GM10847 (cell line): ENCODE results near the gene ITGB6.

ENCODE experiments used
- POLR2A ChIP-seq: IDR thresholded peaks from 2 replicates; pipeline ENCODE4 v1.6.1; 2011; ENCODE audit not compliant: insufficient read length; ENCODE audit errors: extremely low read depth

Gene ITGB6

DNA sequence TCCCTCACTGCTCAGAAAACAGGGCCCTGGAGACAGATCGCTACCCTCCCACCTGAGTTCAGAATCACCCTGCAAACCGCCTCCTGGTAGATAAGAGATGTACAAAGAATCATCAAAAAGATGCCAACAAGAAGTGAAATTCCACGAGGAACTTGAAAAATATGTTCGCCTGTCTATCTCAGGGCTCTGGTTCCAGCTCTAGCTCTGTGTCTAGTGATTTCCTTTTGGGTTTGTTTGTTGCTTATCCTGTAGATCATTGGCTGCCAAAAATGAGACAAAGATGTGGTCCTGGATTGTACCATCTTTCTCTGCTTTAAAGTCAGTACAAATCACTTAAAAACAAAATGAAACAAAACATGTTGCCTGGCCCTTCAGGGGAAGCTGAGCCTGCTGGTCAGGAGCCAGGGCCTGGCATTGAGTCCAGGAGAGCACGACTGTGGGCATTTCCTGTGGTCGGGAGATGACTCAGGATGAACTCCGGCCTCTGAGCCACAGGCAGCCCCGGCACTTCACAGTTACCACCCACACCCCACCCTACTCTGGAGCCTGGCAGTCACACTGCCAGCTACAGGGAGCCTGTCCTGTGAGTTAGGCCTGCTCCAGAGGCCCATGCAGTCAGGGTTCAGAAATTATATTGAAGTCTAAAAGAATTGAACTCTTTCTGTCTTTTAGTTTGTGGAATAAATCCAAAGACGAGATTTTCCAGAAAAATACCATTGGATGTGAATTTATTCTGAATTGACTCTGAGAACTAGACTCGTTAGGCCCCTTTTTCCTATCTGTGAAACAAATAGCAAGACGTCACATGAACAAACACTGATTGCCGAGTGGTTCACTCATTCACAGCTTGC, 8.0 kb upstream of the ITGB6 start:
- no peak for TF ChIP-seq POLR2A

DNA sequence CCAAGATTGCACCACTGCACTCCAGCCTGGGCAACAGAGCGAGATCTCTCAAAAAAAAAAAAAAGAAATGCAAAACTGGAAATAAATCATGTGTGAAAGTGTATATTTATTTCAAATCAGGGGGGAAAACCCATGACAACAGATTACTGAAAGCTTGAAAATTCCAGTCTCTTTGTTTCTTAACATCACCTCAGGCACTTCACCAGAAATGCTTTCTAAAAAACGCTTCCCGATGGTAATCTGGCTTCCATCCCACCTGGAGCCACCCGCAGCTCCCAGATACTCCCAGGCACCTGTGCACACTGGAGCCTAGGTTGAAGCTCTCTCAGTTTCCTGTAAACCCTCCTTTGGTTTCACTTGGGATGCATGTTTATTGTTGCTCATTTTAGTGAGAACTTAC, 7.2 kb upstream of the ITGB6 start:
- no peak for TF ChIP-seq POLR2A

DNA sequence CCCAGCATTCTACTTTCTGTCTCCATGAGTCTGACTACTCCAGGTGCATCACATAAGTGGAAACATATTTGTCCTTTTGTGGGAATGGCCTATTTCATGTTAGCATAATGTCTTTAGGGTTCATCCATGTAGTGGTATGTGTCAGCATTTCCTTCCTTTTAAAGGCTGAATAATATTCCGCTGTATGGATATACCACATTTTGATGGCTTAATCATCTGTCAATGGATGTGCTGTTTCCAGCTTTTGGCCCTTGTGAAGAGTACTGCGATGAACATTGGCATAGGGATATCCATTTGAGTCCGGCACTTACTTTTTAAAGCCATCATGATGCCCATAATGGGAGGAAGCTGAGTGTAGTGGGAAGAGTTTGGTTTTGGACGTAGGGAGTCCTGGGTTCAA, 6.4 kb upstream of the ITGB6 start:
- TF ChIP-seq POLR2A = no peak

DNA sequence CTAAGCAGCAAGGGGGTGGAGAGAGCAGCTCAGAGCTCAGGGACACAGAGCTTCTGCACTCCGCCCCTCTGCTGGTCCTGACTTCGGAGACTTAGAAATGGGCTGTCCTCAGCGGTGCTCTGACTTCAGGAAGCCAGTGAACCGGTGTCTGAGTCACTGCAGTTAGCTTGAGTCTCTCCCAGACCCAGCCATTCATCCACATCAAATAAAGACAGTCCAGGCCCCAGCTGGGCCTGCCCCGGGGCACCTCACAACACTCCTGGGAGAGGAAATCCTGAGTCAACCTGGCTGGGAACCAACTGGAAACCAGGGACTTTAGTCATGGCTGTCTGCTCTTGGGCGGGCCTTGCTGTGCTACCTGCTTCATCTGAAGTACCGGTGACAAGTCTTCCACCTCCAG, 5.4 kb upstream of the ITGB6 start:
- no peak for TF ChIP-seq POLR2A

DNA sequence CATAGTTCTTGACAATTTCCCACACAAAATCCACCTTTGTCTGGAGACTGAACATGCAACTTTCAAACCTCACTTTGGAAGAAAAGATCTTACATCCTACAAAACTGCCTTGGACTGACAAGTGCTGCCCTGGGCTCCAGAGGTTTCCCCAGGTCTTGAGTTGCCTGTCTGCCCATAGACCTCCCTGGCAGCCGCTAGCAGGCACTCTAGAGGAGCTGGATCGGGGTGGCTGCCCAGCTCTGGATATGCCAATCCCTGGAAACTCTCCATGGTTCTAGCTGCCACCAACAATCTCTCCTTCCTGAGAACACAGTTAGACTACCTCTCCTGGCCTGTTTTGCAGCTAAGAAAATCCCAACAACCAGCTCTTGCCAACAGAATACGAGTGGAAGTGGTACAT, 3.4 kb upstream of the ITGB6 start:
- no peak for TF ChIP-seq POLR2A

DNA sequence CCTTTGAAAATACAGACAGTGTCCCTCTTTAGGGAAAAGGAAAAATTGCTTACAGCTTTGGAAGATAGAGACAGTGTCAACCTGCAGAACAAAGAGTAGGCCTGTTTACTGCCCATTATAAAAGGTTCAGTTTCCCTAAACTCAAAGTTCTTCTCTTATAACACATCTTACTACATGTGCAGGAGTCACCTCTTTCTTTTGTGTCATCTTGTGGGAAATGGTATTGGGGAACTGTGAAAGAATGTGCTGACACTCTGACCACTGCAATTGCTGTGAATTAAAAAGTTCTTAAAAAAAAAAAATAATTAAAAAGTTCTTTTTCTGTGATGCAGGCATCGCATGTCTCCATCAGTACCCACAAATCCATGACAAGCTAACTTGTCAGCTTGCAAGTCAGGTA, 2.9 kb upstream of the ITGB6 start:
- TF ChIP-seq POLR2A = no peak

DNA sequence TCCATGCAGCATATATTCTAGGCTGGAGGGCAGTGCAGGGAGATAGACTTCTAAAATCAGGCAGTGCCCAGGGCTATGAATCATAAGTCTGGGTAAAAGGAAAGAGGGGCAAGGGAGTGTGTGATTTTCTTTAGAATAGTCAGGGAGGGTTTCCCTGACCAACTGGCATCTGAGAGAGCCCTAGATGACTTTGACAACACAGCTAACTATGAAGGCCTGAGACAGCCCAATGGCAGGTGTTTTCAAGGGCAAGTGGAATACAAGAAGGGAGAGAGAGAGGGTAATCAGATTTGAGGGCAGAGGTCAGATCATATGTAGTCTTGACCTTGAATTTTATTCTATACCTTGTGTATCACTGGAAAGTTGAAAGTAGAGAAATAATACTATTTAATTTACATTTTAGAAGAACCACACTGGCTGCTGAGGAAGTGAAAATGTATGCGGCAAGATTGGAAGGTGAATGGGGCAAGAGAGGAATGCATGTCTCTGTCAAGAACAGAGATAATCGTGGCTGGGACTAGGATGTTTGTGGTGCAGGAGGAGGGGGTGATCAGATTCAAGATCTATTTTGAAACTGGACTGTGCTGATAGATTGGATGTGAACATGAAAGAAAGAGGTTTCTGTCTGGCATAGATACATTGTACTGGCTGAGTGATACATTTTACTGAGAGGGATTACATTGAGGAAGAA, 1.9 kb upstream of the ITGB6 start:
- no peak for TF ChIP-seq POLR2A

DNA sequence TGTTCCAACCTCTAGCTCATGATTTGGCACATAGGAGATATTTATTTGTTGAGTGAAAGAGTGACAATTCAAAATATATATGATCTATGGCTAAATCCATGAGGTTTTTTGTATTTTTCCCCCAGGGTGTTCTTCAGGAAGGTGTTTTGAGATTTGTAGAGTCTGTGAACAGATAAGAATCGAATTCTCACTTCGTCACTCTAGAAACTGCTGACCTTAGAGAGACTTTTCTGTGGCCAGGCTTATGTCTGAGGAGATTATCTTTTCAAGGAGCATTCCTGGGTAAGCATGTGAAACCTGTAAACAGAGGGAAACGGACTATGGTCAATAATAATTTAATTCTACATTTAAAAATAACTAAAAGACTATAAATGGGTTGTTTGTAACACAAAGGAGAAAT, 849 bp upstream of the ITGB6 start:
- TF ChIP-seq POLR2A = no peak

DNA sequence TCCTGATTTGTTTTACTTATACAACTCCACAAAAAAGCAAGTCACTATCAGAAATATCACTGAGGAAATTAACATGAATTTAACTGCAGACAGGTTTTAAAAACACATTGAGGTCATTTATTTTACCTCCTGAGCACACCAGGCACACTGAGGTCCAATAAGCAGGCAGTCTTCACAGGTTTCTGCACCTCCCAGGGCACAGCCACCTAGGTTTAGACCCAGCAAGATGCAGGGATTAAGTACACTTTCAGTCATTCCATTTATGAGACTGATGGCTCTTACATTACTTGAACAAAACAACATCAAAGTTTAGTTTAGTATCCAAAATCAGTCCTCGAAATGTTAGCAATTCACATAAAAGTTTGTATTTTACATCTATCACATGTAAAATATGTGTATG, 1.0 kb downstream of the ITGB6 start:
- TF ChIP-seq POLR2A = no peak

DNA sequence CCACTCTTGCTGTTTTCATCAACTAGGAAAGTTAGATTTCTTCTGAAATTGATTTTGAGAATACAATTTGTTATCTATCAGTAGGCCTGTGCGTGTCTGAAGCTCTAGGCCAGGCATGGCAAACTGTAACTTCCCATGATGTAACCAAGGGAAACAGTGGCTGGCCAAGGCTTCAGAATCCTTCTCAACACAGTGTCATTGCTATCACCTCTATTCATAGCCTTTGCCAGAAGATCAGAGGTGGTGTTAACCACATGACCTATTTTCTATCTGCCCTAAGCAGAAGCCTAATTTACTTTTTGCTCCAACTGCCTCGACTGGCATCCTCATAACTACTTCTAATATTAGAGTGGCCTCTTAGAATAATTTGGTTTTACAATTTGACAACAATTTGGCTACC, 2.5 kb downstream of the ITGB6 start:
- no peak for TF ChIP-seq POLR2A

DNA sequence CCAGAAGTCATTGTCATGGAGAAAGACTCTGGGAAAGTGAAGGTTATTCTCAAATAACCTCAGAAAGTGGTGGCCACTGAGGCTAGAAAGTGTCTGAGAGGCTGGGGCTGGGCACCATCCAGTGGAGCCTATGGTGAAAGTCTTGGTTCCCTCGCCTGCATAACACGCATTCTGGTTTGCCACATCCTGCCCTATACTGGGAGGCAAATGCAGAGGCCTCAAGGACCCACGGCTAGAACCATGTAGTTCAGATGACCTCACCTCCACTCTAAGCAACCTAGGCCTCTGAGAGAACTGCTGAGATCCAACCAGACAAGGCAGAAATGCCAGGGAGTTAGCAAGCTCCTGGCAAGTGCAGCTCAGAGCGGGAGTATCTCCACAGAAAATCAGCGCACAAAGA, 5.1 kb downstream of the ITGB6 start:
- TF ChIP-seq POLR2A = no peak

DNA sequence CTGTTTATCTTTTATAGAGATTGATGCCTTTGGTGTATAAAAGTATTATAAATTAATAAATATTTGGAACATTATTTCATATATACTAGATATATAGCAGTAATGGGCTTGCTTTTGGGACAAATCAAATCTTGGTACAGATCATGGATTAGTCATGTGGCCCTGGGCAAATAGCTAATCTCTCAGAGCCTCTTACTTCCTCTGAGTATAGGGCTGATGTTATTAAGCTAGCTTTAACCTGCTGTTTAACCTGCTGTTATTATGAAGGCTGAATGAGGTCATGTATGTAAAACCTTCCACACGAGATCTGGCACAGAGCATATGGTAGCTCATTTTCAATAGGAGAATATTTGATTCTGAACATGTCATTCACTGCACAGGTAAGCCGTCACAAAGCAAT, 5.7 kb downstream of the ITGB6 start:
- no peak for TF ChIP-seq POLR2A

DNA sequence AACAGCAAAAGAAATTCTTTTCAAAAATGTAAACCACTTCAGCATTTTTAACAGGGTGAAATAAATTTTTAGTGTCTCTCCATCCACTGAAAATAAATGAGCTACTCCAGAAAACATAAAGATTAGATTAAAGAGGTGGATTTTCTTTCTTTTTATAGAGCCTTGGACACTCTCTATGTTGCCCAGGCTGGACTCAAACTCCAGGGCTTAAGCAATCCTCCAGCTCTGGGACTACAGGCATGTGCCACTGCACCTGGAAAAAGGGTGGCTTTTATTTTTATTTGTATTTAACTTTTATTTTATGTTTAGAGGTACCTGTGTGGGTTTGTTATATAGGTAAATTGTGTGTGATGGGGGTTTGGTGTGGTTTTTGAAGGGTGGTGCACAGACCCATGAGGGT, 19.9 kb downstream of the ITGB6 start:
- no peak for TF ChIP-seq POLR2A

DNA sequence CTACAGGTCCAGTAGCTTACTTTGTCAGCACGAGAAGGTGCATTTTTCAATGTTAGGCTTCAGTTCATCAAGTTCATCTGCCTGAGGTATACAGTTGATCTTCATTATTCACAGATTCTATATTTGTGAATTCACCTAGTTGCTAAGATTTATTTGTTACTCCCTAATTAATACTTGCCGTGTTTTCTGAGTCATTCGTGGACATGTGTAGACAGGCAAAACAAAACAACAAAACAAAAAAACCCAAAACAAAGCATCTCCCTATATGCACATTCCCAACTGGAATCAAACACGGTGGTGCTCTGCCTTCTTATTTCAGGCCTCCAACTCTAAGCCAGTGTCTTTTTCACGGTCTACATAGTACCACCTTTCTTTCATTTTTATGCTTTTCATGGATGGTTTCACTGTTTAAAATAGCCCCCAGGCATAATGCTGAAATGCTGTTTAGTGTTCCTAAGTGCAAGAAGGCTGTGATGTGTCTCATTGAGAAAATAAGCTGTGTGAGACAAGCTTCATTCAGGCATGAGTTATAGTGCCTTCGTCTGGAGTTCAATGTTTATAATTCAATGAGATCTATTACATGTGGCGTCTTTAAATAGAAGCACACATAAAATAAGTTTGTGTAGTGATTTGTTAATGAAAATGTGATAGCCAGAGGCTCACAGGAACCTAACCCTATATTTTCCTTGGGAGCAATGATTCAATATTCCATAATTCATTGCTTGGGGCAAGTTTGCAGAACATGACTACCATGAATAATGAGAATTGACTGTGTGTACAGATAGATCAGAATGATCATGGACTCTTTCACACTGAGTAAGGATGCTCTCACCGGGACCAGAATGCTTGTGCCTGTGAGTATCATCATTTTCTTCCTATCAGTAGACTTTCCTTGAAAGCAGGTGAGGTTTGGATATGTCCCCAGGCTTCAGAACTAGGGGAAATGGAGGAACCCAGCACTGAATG, 24.6 kb downstream of the ITGB6 start:
- TF ChIP-seq POLR2A = no peak

DNA sequence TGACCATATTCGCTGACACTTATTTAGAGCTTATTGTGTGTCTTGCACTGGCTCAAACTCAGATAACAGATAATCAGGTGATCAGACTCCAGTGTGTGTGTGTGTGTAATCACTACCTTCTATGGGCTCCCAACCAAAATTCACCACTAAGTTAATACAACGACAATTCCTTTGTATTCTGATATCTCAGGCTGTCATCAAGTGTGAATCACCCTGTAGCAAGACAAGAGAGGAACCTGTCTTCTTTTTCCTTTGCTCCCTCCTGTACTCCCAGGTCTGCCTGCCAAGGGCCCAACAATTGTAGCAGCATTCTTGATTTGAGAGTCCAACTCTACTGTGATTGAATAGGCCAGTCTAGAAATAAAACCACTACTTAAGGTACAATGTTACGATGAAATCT, 25.8 kb downstream of the ITGB6 start:
- TF ChIP-seq POLR2A = no peak

DNA sequence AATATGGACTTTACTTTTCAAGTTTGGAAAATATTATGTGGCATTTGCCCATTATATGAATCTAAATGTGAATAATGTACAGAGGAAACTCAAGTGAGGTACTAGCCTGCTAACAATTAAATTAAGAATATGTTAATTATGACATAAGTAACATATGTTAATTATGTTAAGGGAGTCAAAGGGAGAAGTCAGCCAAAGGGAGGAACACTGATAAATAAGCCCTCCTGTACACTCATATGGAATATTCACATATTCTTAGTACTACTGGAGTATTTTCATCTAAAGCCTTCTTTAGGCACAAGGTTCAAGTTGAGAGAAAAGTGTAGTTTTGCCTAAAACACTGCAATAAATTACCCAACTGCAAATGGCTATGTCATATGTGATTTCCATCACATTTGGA, 30.1 kb downstream of the ITGB6 start:
- TF ChIP-seq POLR2A = no peak
